Measurements from ENCODE around the gene SYN1. TPM values are rescaled to one million over a fixed set of nuclear protein-coding genes. Genes with fewer than 3 reads are reported as not detected.

The SYN1 gene
- total RNA-seq, 4 donors from 2014 or later: 0.19 to 0.33 TPM; not detected in 2

GRCh38 chrX:47540754-47541538 lies 78.7 kb downstream of the SYN1 start:
- no peak for TF ChIP-seq CTCF (IDR thresholded peaks at IDR 0.05; ENCODE audit: low read depth)

GRCh38 chrX:47539860-47540259 lies 79.8 kb downstream of the SYN1 start:
- TF ChIP-seq CTCF (IDR thresholded peaks at IDR 0.05; ENCODE audit: low read depth): no peak

- TF ChIP-seq CTCF (IDR thresholded peaks at IDR 0.05; ENCODE audit: low read depth): no peak
These were observed 89.6 kb downstream of the SYN1 start for GRCh38 chrX:47530049-47530448.

GRCh38 chrX:47529548-47529947 lies 90.1 kb downstream of the SYN1 start:
- no peak for TF ChIP-seq CTCF (IDR thresholded peaks at IDR 0.05; ENCODE audit: low read depth)

GRCh38 chrX:47523713-47524166 lies 95.9 kb downstream of the SYN1 start:
- no peak for TF ChIP-seq CTCF (IDR thresholded peaks at IDR 0.05; ENCODE audit: low read depth)

- TF ChIP-seq CTCF (IDR thresholded peaks at IDR 0.05; ENCODE audit: low read depth): no peak
These were observed 96.4 kb downstream of the SYN1 start for GRCh38 chrX:47523297-47523696.

Small RNA genes lying within 50 kb of the gene (small RNA-seq; reads per million reads assigned to genes)
- not detected for gene MIR4769

Other genes with a start within 250 kb of the SYN1 start
- gene ZNF157, start 249.3 kb downstream of the SYN1 start, total RNA-seq: not detected
- 10 to 100 TPM in 2 of 4 donors, 1 to 10 TPM in 2; 6.6 to 13.0 (median 9.4) TPM for gene ZNF41, start 136.6 kb downstream of the SYN1 start, total RNA-seq
- gene ARAF, start 58.7 kb downstream of the SYN1 start, total RNA-seq: 10 to 100 TPM; 22.5 to 40.3 (median 31.2) TPM
- 100 to 1,000 TPM in 2 of 4 donors, 10 to 100 TPM in 2; 31.5 to 245 (median 102) TPM for gene TIMP1, start 37.4 kb downstream of the SYN1 start, total RNA-seq
- gene CFP, start 10.1 kb upstream of the SYN1 start, total RNA-seq: 10 to 100 TPM; 14.2 to 25.8 (median 22.0) TPM
- 10 to 100 TPM; 12.3 to 22.0 (median 16.0) TPM for gene ELK1, start 30.7 kb upstream of the SYN1 start, total RNA-seq
- 100 to 1,000 TPM; 104 to 147 (median 136) TPM for gene UXT, start 39.3 kb upstream of the SYN1 start, total RNA-seq
- gene ZNF81, start 217.0 kb upstream of the SYN1 start, total RNA-seq: 1 to 10 TPM; 4.7 to 7.3 (median 6.4) TPM

Measured in subcutaneous adipose tissue (tissue), 4 donors.